ENCODE results near the gene NXPH1.

The NXPH1 gene

DNA sequence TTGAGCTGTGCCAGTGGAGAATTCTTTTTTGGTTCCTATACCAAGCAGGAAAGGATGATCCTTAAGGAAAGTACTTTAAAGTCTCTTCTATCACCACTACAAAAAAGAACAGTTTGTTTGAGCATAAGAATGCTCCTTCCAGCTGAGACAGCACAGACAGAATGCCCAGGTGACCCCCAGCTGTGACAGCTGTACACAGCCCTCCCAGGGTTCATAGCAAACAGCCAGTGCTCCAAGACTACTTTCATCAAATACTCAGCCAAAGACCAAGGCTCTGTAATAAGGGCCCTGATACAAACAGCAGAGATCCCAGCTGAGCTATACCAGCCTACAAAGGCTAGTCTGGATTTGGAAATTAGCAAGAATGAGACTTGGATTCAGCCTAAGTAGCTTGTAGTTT, 65.7 kb downstream of the NXPH1 start:
- Histone ChIP-seq H3K36me3 (ENCODE audit: control insufficient read depth in 2 of 2, insufficient read depth in 2 of 2, low read length in 2 of 2) (no peaks in the 10 kb centered on the region), H3K9me3 (ENCODE audit: control insufficient read depth in 2 of 2, low read length in 2 of 2) (no peaks in the 10 kb centered on the region), H3K27ac (ENCODE audit: low read depth in 2 of 2, low read length in 2 of 2) (no peak overlapping the region), H3K4me3 (ENCODE audit: low read length in 2 of 2) (no peak overlapping the region), H3K9ac (ENCODE audit: low read depth in 1 of 2, low read length in 2 of 2) (no peak overlapping the region), H3K27me3 (ENCODE audit: control insufficient read depth in 2 of 2, insufficient read depth in 2 of 2, low read length in 2 of 2) (no peaks in the 10 kb centered on the region), H3K4me1 (ENCODE audit: control insufficient read depth in 2 of 2, insufficient read depth in 2 of 2, low read length in 2 of 2) (no peaks in the 10 kb centered on the region)

DNA sequence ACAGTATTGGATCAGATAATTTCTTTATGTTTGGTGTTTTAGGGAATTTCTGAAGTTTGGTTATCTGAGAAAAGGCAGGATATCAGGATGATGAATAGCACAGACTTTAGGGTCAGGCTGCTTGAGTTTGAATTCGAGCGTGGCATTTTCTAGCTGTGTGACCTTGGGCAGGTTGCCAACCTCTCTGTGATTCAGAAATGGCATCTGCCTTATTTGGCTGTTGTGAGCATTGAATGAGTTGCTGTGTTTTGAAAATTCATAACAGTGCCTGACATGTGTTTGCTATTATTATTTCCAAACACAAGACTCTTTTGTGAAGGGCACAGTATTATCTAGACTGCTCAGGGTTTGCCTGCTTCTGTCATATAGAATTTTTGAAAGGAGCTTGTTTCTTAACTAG, 66.9 kb downstream of the NXPH1 start:
- Histone ChIP-seq H3K9me3 (ENCODE audit: control insufficient read depth in 2 of 2, low read length in 2 of 2) (no peaks in the 10 kb centered on the region), H3K4me1 (ENCODE audit: control insufficient read depth in 2 of 2, insufficient read depth in 2 of 2, low read length in 2 of 2) (no peaks in the 10 kb centered on the region), H3K4me3 (ENCODE audit: low read length in 2 of 2) (no peak overlapping the region), H3K36me3 (ENCODE audit: control insufficient read depth in 2 of 2, insufficient read depth in 2 of 2, low read length in 2 of 2) (no peaks in the 10 kb centered on the region), H3K27ac (ENCODE audit: low read depth in 2 of 2, low read length in 2 of 2) (no peak overlapping the region), H3K9ac (ENCODE audit: low read depth in 1 of 2, low read length in 2 of 2) (no peak overlapping the region), H3K27me3 (ENCODE audit: control insufficient read depth in 2 of 2, insufficient read depth in 2 of 2, low read length in 2 of 2) (no peaks in the 10 kb centered on the region)

DNA sequence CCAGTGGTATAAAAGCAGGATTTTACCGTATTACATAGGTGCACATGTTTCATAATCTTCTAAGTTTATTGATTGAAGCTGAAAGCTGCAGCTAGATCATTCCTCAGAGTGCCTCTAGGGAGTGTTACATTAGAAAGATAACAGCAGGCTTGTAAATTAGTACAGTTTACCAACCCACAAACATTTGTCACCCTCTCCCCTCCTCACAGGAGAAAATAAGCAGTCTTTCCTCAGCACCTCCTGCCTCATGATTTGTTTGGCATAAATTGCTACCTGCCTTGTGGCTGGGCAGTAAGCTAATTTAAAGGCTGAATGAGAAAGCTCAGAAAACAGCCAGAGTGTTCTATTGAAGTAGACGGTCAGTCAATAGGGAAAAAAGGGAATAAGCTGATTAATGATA, 74.2 kb downstream of the NXPH1 start:
- H3K4me1 ChIP-seq (ENCODE audit: control insufficient read depth in 2 of 2, insufficient read depth in 2 of 2, low read length in 2 of 2): no peaks in the 10 kb centered on the region
- H3K27me3 ChIP-seq (ENCODE audit: control insufficient read depth in 2 of 2, insufficient read depth in 2 of 2, low read length in 2 of 2): no peaks in the 10 kb centered on the region
- H3K9ac ChIP-seq (ENCODE audit: low read depth in 1 of 2, low read length in 2 of 2): no peak overlapping the region
- H3K4me3 ChIP-seq (ENCODE audit: low read length in 2 of 2): no peak overlapping the region
- H3K9me3 ChIP-seq (ENCODE audit: control insufficient read depth in 2 of 2, low read length in 2 of 2): no peaks in the 10 kb centered on the region
- no peak overlapping the region for H3K27ac ChIP-seq (ENCODE audit: low read depth in 2 of 2, low read length in 2 of 2)
- no peaks in the 10 kb centered on the region for H3K36me3 ChIP-seq (ENCODE audit: control insufficient read depth in 2 of 2, insufficient read depth in 2 of 2, low read length in 2 of 2)

DNA sequence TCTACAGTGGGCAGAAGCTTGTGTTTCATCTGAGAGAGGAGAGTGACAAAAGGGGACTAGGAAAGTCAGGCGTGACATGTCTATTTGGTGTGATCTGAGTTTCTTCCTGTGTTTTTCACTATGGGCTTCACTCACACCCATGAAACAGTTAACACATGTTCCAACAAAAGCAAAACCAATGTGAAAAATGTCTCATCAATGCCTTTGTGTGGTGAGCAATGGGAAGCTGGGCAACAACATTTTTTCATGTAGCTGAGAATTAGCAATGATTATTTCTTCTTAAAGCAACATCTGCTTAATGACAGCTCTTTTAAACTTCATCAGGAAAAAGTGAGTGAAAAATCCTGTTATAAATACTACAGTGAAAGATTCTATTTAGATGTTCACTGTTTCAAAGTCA, 76.2 kb downstream of the NXPH1 start:
- no peak overlapping the region for H3K9ac ChIP-seq (ENCODE audit: low read depth in 1 of 2, low read length in 2 of 2)
- no peak overlapping the region for H3K27ac ChIP-seq (ENCODE audit: low read depth in 2 of 2, low read length in 2 of 2)
- H3K9me3 ChIP-seq (ENCODE audit: control insufficient read depth in 2 of 2, low read length in 2 of 2): no peaks in the 10 kb centered on the region
- no peaks in the 10 kb centered on the region for H3K36me3 ChIP-seq (ENCODE audit: control insufficient read depth in 2 of 2, insufficient read depth in 2 of 2, low read length in 2 of 2)
- no peaks in the 10 kb centered on the region for H3K27me3 ChIP-seq (ENCODE audit: control insufficient read depth in 2 of 2, insufficient read depth in 2 of 2, low read length in 2 of 2)
- H3K4me3 ChIP-seq (ENCODE audit: low read length in 2 of 2): no peak overlapping the region
- H3K4me1 ChIP-seq (ENCODE audit: control insufficient read depth in 2 of 2, insufficient read depth in 2 of 2, low read length in 2 of 2): no peaks in the 10 kb centered on the region

DNA sequence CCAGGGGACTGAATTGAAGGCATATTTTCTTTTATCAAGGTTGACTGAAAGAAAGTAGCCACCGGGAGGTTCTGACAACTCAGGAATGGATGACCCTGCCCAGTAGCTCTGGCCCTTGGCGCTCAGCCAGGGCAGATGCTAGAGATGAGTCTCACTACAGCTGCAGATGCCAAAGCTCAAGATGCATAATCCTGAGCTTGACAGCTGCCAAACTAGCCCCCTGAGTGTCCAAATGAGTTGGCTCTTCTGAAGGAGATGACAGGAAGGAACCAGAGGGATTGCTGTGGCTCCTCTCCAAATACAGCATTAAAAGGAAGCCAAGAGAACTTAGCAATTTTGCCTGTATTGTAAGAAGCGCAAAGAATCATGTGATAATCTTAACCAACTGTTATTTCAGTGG, 78.4 kb downstream of the NXPH1 start:
- no peak overlapping the region for H3K4me3 ChIP-seq (ENCODE audit: low read length in 2 of 2)
- no peak overlapping the region for H3K9ac ChIP-seq (ENCODE audit: low read depth in 1 of 2, low read length in 2 of 2)
- H3K9me3 ChIP-seq (ENCODE audit: control insufficient read depth in 2 of 2, low read length in 2 of 2): no peaks in the 10 kb centered on the region
- no peak overlapping the region for H3K27ac ChIP-seq (ENCODE audit: low read depth in 2 of 2, low read length in 2 of 2)
- no peaks in the 10 kb centered on the region for H3K27me3 ChIP-seq (ENCODE audit: control insufficient read depth in 2 of 2, insufficient read depth in 2 of 2, low read length in 2 of 2)
- H3K36me3 ChIP-seq (ENCODE audit: control insufficient read depth in 2 of 2, insufficient read depth in 2 of 2, low read length in 2 of 2): no peaks in the 10 kb centered on the region
- no peaks in the 10 kb centered on the region for H3K4me1 ChIP-seq (ENCODE audit: control insufficient read depth in 2 of 2, insufficient read depth in 2 of 2, low read length in 2 of 2)

DNA sequence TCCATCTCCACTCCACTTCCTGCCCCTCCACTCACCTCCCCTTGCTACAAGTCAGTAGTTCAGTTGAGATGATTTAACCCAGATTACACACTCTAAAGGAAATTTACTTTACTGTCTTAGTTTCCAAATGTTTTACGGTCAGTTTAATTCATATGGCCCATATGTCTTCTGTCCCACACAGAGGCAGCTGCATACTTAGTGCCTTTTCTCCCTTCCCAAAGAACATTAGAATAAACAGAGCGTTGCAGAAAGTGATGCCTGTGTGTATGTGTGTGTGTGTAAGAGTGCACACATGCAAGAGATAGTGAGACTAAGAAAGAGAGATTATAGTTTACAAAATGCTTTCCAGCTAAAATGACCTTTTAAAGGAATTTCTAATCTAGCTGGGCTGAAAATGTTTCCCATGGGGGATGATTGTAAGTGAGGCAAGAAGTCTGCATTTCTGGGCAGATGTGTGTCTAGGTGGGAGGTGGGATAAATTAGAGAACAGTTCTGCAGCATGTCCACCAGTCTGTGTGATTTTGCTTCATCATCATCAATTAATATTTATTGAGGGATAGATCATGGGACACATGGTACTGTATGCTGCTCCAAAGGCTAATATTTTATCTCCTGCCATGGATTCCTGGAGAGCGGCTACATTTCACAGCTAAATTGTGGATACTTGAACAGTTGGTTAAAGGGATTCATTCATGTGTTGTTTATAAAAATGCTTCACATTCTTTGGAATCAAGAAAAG, 81.5 kb downstream of the NXPH1 start:
- Histone ChIP-seq H3K9ac (ENCODE audit: low read depth in 1 of 2, low read length in 2 of 2) (no peak overlapping the region), H3K36me3 (ENCODE audit: control insufficient read depth in 2 of 2, insufficient read depth in 2 of 2, low read length in 2 of 2) (no peaks in the 10 kb centered on the region), H3K4me1 (ENCODE audit: control insufficient read depth in 2 of 2, insufficient read depth in 2 of 2, low read length in 2 of 2) (no peaks in the 10 kb centered on the region), H3K4me3 (ENCODE audit: low read length in 2 of 2) (no peak overlapping the region), H3K27me3 (ENCODE audit: control insufficient read depth in 2 of 2, insufficient read depth in 2 of 2, low read length in 2 of 2) (no peaks in the 10 kb centered on the region), H3K9me3 (ENCODE audit: control insufficient read depth in 2 of 2, low read length in 2 of 2) (no peaks in the 10 kb centered on the region), H3K27ac (ENCODE audit: low read depth in 2 of 2, low read length in 2 of 2) (no peak overlapping the region)

DNA sequence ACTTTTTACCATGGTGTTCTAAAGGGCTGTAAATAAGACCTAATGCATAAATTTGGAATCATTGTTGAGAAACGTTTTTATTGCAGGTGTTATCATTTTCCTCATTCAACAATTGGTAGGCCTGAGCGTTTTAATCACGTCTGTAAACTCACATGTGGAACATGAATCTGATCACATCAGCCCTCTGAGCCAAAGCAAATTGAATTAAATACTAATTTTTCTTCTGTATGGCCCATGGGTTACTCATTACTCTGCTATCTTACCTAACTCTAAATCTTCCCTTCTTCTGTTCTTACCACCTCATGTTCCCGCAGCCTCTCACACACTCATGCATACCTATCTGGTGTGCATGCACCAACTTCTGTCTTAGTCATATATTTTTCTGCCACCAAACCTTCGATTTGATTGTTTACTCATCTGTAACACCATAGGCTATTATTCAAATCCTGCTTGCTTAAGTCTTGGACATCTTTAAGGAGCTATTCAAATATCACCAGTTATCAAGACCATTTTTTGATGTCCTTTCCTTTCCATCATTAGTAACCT, 82.3 kb downstream of the NXPH1 start:
- no peak overlapping the region for H3K27ac ChIP-seq (ENCODE audit: low read depth in 2 of 2, low read length in 2 of 2)
- no peaks in the 10 kb centered on the region for H3K4me1 ChIP-seq (ENCODE audit: control insufficient read depth in 2 of 2, insufficient read depth in 2 of 2, low read length in 2 of 2)
- H3K36me3 ChIP-seq (ENCODE audit: control insufficient read depth in 2 of 2, insufficient read depth in 2 of 2, low read length in 2 of 2): no peaks in the 10 kb centered on the region
- no peak overlapping the region for H3K9ac ChIP-seq (ENCODE audit: low read depth in 1 of 2, low read length in 2 of 2)
- no peak overlapping the region for H3K4me3 ChIP-seq (ENCODE audit: low read length in 2 of 2)
- H3K9me3 ChIP-seq (ENCODE audit: control insufficient read depth in 2 of 2, low read length in 2 of 2): no peaks in the 10 kb centered on the region
- no peaks in the 10 kb centered on the region for H3K27me3 ChIP-seq (ENCODE audit: control insufficient read depth in 2 of 2, insufficient read depth in 2 of 2, low read length in 2 of 2)

DNA sequence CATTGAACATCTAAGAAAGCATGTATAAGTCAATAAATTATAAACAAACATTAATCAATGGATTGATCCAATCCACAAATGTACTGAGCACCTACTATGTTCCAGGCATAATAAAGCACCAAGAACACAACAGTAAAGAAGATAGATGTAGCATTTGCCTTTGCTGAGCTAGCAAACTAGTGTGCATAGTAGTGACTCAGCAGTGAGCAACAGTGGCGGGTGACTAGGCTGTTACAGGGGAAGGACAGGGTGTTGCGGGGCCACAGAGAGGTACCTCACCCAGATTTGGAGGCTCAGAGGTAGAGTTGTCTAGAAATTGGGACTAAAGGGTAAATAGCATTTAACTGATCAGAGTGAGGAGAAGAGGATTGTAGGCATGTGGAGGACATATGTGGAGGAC, 83.6 kb downstream of the NXPH1 start:
- no peaks in the 10 kb centered on the region for H3K36me3 ChIP-seq (ENCODE audit: control insufficient read depth in 2 of 2, insufficient read depth in 2 of 2, low read length in 2 of 2)
- no peak overlapping the region for H3K27ac ChIP-seq (ENCODE audit: low read depth in 2 of 2, low read length in 2 of 2)
- no peaks in the 10 kb centered on the region for H3K27me3 ChIP-seq (ENCODE audit: control insufficient read depth in 2 of 2, insufficient read depth in 2 of 2, low read length in 2 of 2)

DNA sequence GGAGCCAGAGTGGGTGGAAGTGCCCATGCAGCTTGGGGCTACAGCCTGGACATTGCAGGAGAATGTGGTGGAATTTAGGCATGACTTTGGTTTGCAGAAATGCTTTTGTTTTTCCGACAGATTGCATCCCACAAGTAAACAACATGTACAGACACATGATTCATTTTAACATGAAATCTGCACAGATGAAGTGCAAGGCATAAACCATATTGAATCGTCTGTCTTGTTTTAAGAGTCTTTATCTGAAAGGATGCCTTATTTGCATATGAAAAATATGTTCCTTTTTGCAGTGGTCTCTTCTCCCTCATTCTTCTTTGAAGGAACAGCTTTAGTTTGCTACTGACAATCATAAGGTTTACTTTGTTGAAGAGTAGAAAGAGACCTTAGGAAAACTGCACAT, 94.9 kb downstream of the NXPH1 start:
- H3K9ac ChIP-seq (ENCODE audit: low read depth in 1 of 2, low read length in 2 of 2): no peak overlapping the region
- H3K9me3 ChIP-seq (ENCODE audit: control insufficient read depth in 2 of 2, low read length in 2 of 2): no peaks in the 10 kb centered on the region
- no peaks in the 10 kb centered on the region for H3K27me3 ChIP-seq (ENCODE audit: control insufficient read depth in 2 of 2, insufficient read depth in 2 of 2, low read length in 2 of 2)

More for the DNA sequence above, 83.6 kb downstream of the NXPH1 start:
- H3K9ac ChIP-seq (ENCODE audit: low read depth in 1 of 2, low read length in 2 of 2): no peak overlapping the region
- no peaks in the 10 kb centered on the region for H3K4me1 ChIP-seq (ENCODE audit: control insufficient read depth in 2 of 2, insufficient read depth in 2 of 2, low read length in 2 of 2)
- no peak overlapping the region for H3K4me3 ChIP-seq (ENCODE audit: low read length in 2 of 2)
- H3K9me3 ChIP-seq (ENCODE audit: control insufficient read depth in 2 of 2, low read length in 2 of 2): no peaks in the 10 kb centered on the region

DNA sequence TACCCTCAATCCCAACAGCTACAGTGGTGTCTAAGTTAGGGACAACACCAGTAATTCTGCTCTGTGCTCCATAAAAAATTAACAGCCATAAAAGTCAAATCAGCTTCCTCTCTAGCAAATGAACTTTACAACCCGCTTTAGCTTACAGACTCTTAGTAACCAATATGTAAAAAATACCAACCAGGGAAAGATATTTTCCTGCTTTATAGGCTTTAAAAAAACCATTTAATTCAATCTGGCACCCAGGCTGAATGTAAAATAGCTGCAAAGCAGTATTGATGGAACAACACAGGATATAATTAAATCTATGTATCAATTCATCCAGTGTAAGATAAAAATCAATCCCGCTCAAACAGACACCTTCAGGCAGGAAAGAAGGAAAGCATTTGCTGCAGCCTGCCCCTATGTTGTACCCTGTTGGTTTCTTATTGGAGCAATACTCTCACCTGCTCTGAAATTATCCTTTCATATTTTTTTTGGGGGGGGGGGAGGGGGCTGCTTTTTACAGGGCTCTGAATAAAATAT, 98.6 kb downstream of the NXPH1 start:
- H3K4me1 ChIP-seq (ENCODE audit: control insufficient read depth in 2 of 2, insufficient read depth in 2 of 2, low read length in 2 of 2): no peaks in the 10 kb centered on the region
- no peaks in the 10 kb centered on the region for H3K36me3 ChIP-seq (ENCODE audit: control insufficient read depth in 2 of 2, insufficient read depth in 2 of 2, low read length in 2 of 2)
- H3K27me3 ChIP-seq (ENCODE audit: control insufficient read depth in 2 of 2, insufficient read depth in 2 of 2, low read length in 2 of 2): no peaks in the 10 kb centered on the region
- H3K9ac ChIP-seq (ENCODE audit: low read depth in 1 of 2, low read length in 2 of 2): no peak overlapping the region
- H3K4me3 ChIP-seq (ENCODE audit: low read length in 2 of 2): no peak overlapping the region
- H3K9me3 ChIP-seq (ENCODE audit: control insufficient read depth in 2 of 2, low read length in 2 of 2): no peaks in the 10 kb centered on the region
- H3K27ac ChIP-seq (ENCODE audit: low read depth in 2 of 2, low read length in 2 of 2): no peak overlapping the region

More for the DNA sequence above, 94.9 kb downstream of the NXPH1 start:
- Histone ChIP-seq H3K36me3 (ENCODE audit: control insufficient read depth in 2 of 2, insufficient read depth in 2 of 2, low read length in 2 of 2) (no peaks in the 10 kb centered on the region), H3K4me3 (ENCODE audit: low read length in 2 of 2) (no peak overlapping the region), H3K4me1 (ENCODE audit: control insufficient read depth in 2 of 2, insufficient read depth in 2 of 2, low read length in 2 of 2) (no peaks in the 10 kb centered on the region), H3K27ac (ENCODE audit: low read depth in 2 of 2, low read length in 2 of 2) (no peak overlapping the region)

Measured in mucosa of rectum (tissue), 2 donors.